Right lobe of liver (tissue), 4 donors: ENCODE data around the gene CALD1.

Source experiments
- CTCF ChIP-seq, 4 donors: fragments of 200-600 bp in 3 of 4; fragments of 450-650 bp in 1 of 4; IDR thresholded peaks; one replicate each; pipeline versions ENCODE4 v1.5.1 to v1.8.0; 2016 to 2022; ENCODE audit warnings: antibody characterized with exemption in 4 of 4, mild to moderate bottlenecking in 2 of 4
- POLR2A ChIP-seq: fragments of 450-650 bp; IDR thresholded peaks from one replicate; pipeline ENCODE4 v1.6.1; 2017; ENCODE audit warnings: antibody characterized with exemption, mild to moderate bottlenecking
- donor health status: DM: no; HTN: no; CAD: no.
- donor health status: DM: no; HTN: no; CAD: no.
- donor health status: DM: no; HTN: yes; CAD: no.

- TF ChIP-seq CTCF (IDR thresholded peaks at IDR 0.05) (no peak), POLR2A (no peak)
Measured at GRCh38 chr7:134767520-134768168, 11.8 kb upstream of the CALD1 start.
